ENCODE measurements around the gene TK1. TPM values are rescaled to one million over a fixed set of nuclear protein-coding genes. Genes with fewer than 3 reads are reported as not detected.

Gene TK1
- total RNA-seq, 1 experiment from 2014 or later, result 340 TPM

- ATAC-seq (no peak), DNase-seq (no peak)
- H3K36me3 ChIP-seq (ENCODE audit: low read depth, low read length), result no peaks in the 10 kb centered on the region; the same call in 1 of the 2 replicates
- ChIA-PET POLR2A (ENCODE audit: unreplicated experiment) (no interaction called here), CTCF (no interaction called here)
- no peak overlapping the region for H3K9ac ChIP-seq (ENCODE audit: low read length)
- intact Hi-C loops (cut with micrococcal nuclease), result no loop called here
- no peaks in the 10 kb centered on the region for H3F3A ChIP-seq (ENCODE audit: low read length, unreplicated experiment)
- no peaks in the 10 kb centered on the region for H3K9me3 ChIP-seq (ENCODE audit: low read length)
- H3K4me3 ChIP-seq (ENCODE audit: low read length), result no peak overlapping the region
- no peak overlapping the region for H3K4me2 ChIP-seq (ENCODE audit: low read length)
- H3K27me3 ChIP-seq (ENCODE audit: low read length), result peaks cover 3% of the 10 kb centered on the region; the same call in 1 of the 2 replicates
- H3K79me2 ChIP-seq (ENCODE audit: low read length), result no peaks in the 10 kb centered on the region
- H2AFZ ChIP-seq (ENCODE audit: low read length), result no peak overlapping the region
- BruUV-seq (replicated peaks), result no TSS peak
- H3K4me1 ChIP-seq (ENCODE audit: insufficient read depth, low read length), result peaks cover 8% of the 10 kb centered on the region; the same call in 1 of the 2 replicates
- no peaks in the 10 kb centered on the region for H4K20me1 ChIP-seq (ENCODE audit: low read length)
- H3K27ac ChIP-seq (ENCODE audit: low read length), result no peak overlapping the region
- H3K9me2 ChIP-seq (replicated peaks; ENCODE audit: low read length), result no peaks in the 10 kb centered on the region
- TF ChIP-seq EZH2 (IDR thresholded peaks at IDR 0.05; ENCODE audit: low read length, unreplicated experiment), result no peak
- no peak for TF ChIP-seq EZH2phosphoT487 (IDR thresholded peaks at IDR 0.05; ENCODE audit: borderline replicate concordance, low read length)
- TF ChIP-seq, protein P1, sequence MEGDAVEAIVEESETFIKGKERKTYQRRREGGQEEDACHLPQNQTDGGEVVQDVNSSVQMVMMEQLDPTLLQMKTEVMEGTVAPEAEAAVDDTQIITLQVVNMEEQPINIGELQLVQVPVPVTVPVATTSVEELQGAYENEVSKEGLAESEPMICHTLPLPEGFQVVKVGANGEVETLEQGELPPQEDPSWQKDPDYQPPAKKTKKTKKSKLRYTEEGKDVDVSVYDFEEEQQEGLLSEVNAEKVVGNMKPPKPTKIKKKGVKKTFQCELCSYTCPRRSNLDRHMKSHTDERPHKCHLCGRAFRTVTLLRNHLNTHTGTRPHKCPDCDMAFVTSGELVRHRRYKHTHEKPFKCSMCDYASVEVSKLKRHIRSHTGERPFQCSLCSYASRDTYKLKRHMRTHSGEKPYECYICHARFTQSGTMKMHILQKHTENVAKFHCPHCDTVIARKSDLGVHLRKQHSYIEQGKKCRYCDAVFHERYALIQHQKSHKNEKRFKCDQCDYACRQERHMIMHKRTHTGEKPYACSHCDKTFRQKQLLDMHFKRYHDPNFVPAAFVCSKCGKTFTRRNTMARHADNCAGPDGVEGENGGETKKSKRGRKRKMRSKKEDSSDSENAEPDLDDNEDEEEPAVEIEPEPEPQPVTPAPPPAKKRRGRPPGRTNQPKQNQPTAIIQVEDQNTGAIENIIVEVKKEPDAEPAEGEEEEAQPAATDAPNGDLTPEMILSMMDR (conservative IDR thresholded peaks at IDR 0.05; ENCODE audit: low read depth, low read length), result no peak
Observed at GRCh38 chr17:78230252-78230962, 43.6 kb upstream of the TK1 start.

- no peak overlapping the region for H3K4me3 ChIP-seq (ENCODE audit: low read length)
- H3K27me3 ChIP-seq (ENCODE audit: low read length), result peaks cover 3% of the 10 kb centered on the region; the same call in 1 of the 2 replicates
- no peak overlapping the region for H2AFZ ChIP-seq (ENCODE audit: low read length)
- no peaks in the 10 kb centered on the region for H3K9me2 ChIP-seq (replicated peaks; ENCODE audit: low read length)
- no peak overlapping the region for H3K27ac ChIP-seq (ENCODE audit: low read length)
- ChIA-PET CTCF (interaction anchor here (0.7 to 1.5 kb wide), 2 partner anchors 18 to 23 kb away, joined by 4 to 12 read pairs; no protein-coding TSS in a partner anchor), POLR2A (ENCODE audit: unreplicated experiment) (interaction anchor here (0.6 to 0.7 kb wide), 2 partner anchors 22 to 339 kb away, joined by 4 to 5 read pairs; no protein-coding TSS in a partner anchor)
- H4K20me1 ChIP-seq (ENCODE audit: low read length), result 0 out of 2 replicates have a peak, but pooled peaks cover under 1% of the 10 kb centered on the region
- TF ChIP-seq EZH2phosphoT487 (IDR thresholded peaks at IDR 0.05; ENCODE audit: borderline replicate concordance, low read length) (no peak), EZH2 (IDR thresholded peaks at IDR 0.05; ENCODE audit: low read length, unreplicated experiment) (no peak)
- TF ChIP-seq, protein P1 (conservative IDR thresholded peaks at IDR 0.05; ENCODE audit: low read depth, low read length), result no peak
- H3K36me3 ChIP-seq (ENCODE audit: low read depth, low read length), result peaks cover 12% of the 10 kb centered on the region
- no TSS peak for BruUV-seq (replicated peaks)
- ATAC-seq (no peak), DNase-seq (no peak)
- no peaks in the 10 kb centered on the region for H3K9me3 ChIP-seq (ENCODE audit: low read length)
- peaks cover 2% of the 10 kb centered on the region for H3F3A ChIP-seq (ENCODE audit: low read length, unreplicated experiment)
- peaks cover 8% of the 10 kb centered on the region; the same call in 1 of the 2 replicates for H3K4me1 ChIP-seq (ENCODE audit: insufficient read depth, low read length)
- no peak overlapping the region for H3K9ac ChIP-seq (ENCODE audit: low read length)
- H3K79me2 ChIP-seq (ENCODE audit: low read length), result no peaks in the 10 kb centered on the region
- intact Hi-C loops (cut with micrococcal nuclease), result no loop called here
- H3K4me2 ChIP-seq (ENCODE audit: low read length), result no peak overlapping the region
Observed at GRCh38 chr17:78228176-78228575, 41.3 kb upstream of the TK1 start.

- H3K4me1 ChIP-seq (ENCODE audit: insufficient read depth, low read length), result peaks cover 8% of the 10 kb centered on the region; the same call in 1 of the 2 replicates
- H3K36me3 ChIP-seq (ENCODE audit: low read depth, low read length), result peaks cover 18% of the 10 kb centered on the region
- H4K20me1 ChIP-seq (ENCODE audit: low read length), result 0 out of 2 replicates have a peak, but pooled peaks cover 6% of the 10 kb centered on the region
- no peaks in the 10 kb centered on the region for H3K79me2 ChIP-seq (ENCODE audit: low read length)
- POLR2A ChIA-PET (ENCODE audit: unreplicated experiment), result no interaction called here
- TF ChIP-seq EZH2 (IDR thresholded peaks at IDR 0.05; ENCODE audit: low read length, unreplicated experiment) (no peak), EZH2phosphoT487 (IDR thresholded peaks at IDR 0.05; ENCODE audit: borderline replicate concordance, low read length) (no peak)
- TF ChIP-seq, protein P1 (conservative IDR thresholded peaks at IDR 0.05; ENCODE audit: low read depth, low read length), result no peak
- no peaks in the 10 kb centered on the region for H3K9me3 ChIP-seq (ENCODE audit: low read length)
- no peak overlapping the region for H3K27ac ChIP-seq (ENCODE audit: low read length)
- H3K4me2 ChIP-seq (ENCODE audit: low read length), result no peak overlapping the region
- H2AFZ ChIP-seq (ENCODE audit: low read length), result no peak overlapping the region
- ATAC-seq, result no peak
- peaks cover 3% of the 10 kb centered on the region; the same call in 1 of the 2 replicates for H3K27me3 ChIP-seq (ENCODE audit: low read length)
- no peak for DNase-seq
- BruUV-seq (replicated peaks), result no TSS peak
- H3K9me2 ChIP-seq (replicated peaks; ENCODE audit: low read length), result no peaks in the 10 kb centered on the region
- peaks cover 9% of the 10 kb centered on the region for H3F3A ChIP-seq (ENCODE audit: low read length, unreplicated experiment)
- H3K9ac ChIP-seq (ENCODE audit: low read length), result no peak overlapping the region
- intact Hi-C loops (cut with micrococcal nuclease), result no loop called here
- H3K4me3 ChIP-seq (ENCODE audit: low read length), result no peak overlapping the region
- CTCF ChIA-PET, result interaction anchor here (0.6 to 1.5 kb wide), 4 partner anchors 18 to 198 kb away, joined by 3 to 12 read pairs (median 6); no protein-coding TSS in a partner anchor
Observed at GRCh38 chr17:78227455-78227916, 40.6 kb upstream of the TK1 start.

All from PC-3 (cell line).